Activated T-cell treated with anti-CD3 and anti-CD28 coated beads, Interleukin-2, amount 50 U/mL, for 1 hour (primary cell): ENCODE measurements around the gene CISD1.
A peak's percentile ranks its signal among the peaks of the same experiment; 100 is the strongest.

Source experiments
- DNase-seq: peaks from one replicate; pipeline ENCODE4 v3.0.0-alpha.2; 2020

CISD1 gene

DNA sequence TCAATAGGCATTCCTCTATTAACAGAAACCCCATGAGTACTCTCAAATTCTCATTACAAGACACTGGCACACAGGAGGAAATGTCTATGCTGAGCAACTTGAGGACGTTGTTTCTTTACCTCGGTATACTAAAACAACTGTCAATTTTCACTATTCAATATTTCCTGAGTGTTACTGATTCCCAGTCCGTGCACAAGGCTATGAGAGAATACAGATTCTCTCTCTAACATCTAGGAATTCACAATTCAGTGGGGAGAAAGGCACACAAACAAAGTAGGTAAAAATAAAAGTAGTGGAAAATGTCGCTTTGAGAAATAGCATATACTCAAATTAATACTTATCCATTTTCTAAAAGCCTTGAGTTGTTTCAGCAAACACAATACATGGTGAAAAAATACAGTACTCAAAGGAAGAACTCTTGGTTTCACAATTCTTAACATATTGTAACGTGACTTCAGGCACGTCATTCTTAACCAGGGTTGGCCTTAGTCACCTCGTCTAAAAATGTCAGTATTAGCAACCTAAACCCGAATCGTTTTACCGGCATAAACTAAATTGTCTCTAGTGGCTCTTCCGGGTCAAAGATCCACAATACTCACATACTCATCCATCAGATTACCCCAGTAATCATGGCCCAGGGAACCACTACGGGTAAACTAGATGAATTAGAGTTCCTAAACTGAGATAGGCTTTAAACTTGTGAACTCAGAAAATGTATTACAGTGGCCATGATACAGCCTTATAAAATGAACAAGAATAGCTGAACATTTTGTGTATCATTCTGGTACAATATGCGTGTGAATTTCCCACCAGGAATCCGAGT is 2.7 kb upstream of the CISD1 start:
- no peak for DNase-seq

DNA sequence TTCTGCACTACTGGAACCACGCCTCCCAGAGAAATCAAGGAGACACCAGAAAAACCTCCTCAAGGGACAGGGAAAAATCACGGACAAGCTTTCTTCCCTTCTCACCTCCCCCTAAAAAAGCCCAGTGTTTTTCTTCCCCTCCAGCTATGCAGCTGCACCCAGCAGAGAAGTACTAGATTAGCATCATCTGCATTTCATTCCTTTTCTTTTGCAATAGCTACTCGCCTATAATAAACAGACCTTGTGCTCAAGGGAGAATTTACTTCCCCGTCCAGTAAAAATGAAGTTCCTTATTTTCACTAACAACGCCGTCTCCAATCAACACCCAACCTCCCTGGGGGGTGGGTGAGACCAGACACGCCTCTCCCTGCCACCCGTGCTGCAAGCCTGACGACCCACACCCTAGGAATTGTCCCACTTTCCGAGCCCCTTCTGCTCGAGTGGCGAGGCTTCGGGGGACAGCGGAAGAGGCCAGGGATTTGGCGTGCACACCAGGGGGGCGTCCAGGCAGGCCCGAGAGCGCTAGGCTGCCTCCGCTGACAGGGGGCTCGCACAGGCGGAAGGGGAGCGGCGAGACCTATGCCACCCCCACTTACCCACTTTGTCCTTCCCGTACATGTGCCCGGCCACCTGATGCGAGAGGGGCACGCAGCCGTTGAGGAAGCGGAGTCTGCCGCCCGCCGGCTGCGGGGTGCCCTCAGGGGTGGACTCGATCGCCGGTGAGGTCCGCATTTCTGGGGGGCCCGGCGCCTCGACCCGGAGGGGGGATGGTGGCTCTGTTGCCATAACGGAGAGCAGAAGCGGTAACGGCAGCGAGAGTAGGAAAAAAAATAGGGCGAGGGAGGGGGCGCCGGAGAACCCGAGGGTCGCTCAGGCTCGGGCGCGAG is 1.9 kb upstream of the CISD1 start:
- peak; percentile 43 for DNase-seq

DNA sequence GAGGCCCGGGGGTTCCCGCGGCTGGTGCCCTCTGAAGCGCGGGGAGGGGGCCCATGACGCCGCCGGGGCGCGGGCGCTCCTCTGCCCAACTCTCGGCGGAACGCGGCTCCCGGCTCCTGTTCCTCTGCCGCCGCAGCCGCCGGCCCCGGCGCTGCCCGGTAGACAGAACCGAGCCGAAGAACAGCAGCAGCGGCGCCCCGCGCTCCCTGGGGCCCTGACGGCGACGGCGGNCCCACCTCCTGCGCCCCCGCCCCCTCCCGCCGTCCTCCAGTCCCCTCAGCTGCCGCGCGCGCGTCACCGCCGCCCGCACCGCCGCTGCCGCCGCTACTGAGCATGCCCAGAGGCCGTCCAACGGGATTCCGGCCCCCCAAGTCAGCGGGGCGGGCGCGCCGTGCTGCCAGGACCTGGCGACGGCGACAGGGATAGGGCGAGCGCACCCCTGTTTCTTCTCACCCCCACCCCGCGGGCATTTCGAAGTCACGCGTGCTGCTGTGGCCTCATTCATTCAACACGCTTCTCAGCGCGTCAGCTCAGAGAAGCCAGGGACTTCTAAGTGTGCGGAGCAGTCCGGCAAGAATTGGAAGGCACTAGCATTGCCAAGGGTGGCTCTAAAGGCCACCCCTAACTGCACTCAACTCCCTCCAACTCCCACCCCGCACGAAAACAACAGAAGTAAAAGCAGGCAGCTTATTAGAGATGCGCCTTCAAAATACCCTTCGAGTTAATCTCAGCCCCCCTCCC is 1.1 kb upstream of the CISD1 start, which contains the start of gene IPMK:
Gene IPMK (minus strand): TSS at position 182 of the 741 bp plus-strand sequence. CDS start 283 bp downstream, outside the sequence.
- peak; percentile 96 for DNase-seq

DNA sequence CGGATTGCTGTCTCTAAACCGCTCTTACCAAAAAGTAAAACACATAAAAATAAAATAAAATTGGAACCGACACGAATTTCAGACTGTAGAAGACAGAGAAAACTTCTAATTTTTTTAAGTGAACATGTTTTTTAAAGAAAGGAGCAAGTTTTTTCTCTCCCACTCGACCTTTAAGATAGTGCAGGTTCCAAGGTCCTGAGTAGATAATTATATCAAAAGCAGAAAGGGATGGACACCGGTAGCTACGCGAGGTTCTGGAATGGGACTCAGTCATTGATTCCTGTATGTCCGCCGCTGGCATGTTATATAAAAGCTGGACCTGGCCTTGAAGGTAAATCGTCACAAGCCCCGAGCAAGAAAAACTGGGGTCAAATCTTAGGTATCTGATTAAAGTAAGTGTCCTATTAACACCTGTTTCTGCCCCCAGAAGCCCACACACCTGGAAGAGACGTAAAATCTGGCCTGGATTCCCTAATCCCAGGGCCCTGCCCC is 462 bp upstream of the CISD1 start:
- DNase-seq = no peak

DNA sequence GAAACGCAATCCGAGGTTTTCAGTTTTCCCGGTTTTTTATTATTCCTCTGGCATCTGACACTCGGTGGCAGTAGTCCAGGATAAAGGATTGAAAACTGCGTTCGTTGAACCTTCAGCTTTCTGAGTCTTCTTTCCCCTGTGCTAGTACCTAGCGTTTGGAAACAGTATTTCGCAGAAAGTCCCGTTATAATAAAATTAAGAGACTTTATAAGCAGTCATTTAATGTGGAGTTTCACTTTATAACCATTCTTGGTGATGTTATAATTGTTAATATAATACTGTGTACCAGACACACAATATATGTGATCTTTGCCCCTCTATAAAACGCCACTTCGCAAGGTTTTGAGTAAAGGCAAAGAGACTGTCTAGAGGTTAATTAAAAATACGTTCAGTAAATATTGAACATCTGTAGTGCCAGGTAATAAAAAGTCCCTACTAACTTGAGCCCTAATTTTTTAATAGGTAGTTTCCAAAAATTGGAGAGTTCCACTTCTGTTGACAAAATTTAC is 874 bp downstream of the CISD1 start:
- DNase-seq = no peak

DNA sequence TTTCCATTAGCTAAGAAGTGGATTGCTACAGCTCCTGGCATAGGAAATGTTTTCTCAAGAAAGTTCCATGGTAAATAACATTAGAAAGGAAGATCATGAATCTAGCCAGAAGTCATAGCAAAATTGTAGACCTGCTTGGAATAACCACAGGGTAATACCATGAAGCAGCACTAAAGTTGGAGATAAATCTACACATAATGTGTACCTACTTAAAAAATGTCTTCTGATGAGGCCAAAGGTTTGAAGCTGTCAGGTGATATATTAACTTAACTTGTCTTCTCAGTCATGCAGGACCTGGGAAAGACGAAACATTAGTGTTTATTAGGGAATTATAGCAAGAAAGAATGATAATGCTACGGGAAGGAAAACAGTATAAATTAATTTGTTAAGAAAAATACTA is 6.3 kb downstream of the CISD1 start:
- no peak for DNase-seq

DNA sequence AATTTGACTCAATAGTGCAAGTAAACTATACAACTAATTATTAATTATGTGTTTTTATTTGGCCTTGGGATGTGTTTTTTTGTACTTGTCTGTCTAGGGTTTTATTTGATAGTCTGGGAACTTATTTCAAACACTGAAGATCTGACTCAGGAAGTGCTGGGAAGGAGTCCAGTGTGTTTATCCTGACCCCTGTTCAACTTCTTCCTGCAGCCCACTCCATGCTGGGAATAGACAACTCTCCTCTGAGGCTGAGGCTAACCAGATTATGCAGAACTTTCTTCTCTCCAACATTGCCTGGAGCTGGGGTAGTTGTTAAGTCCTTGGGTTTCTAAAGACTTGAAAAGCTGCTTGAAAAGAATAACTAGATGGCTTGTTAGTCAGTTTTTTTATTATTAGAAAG is 6.9 kb downstream of the CISD1 start:
- DNase-seq = no peak

DNA sequence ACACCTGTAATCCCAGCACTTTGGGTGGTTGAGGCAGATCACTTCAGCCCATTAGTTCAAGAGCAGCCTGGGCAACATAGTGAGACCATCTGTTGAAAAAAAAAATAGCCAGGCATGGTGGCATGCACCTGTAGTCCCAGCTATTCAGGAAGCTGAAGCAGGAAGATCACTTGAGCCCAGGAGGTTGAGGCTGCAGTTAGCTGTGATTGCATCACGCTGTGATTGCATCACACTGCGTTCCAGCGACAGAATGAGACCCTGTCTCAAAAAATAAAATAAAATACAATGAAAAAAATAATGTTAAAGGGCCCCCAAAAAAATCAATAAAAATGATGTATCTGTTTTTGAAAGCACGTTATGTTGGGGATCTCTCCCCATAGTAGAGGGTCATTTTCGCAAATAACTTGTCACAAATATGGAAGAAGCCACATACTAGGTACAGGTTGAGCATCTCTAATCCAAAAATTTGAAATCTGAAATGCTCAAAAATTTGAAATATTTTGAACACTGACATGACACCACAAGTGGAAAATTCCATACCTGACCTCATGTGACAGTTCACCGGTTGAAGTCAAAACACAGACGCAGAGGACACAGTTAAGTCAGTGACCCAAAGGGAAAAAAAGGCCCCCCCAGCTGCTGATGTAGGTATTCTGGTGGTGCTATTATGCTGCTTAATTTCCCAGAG is 9.5 kb downstream of the CISD1 start:
- no peak for DNase-seq

DNA sequence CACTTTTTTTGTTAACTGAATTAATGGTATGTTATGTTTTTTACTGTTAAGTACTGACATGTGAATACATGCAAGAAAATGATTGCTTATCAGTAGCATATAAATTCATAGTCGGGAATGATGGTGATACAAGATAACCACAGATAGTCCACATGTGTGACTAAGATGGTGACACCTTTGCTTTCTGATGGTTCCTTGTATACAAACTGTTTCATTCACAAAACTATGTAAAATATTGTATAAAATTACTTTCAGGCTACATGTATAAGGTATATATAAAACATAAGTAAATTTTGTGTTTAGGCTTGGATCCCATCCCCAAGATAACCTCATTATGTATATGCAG is 10.0 kb downstream of the CISD1 start:
- no peak for DNase-seq

DNA sequence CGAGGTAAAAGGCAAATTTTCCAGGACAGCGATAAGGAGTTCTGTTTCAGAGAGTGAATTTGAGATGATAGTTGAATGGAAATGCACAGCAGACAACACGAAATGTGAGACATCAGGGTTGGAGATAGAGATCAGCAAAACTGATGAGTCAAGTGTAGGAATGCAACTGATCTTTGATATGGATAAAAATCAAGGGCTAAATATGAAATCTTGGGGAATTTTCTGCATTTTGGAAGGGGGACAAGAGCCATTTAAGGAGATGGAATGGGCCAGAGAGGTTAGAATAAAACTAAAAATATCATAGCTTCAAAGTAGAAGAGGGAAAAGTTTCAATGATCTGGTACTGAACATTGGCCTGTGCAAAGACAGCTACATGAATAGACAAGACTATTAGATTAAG is 11.5 kb downstream of the CISD1 start:
- DNase-seq = no peak

DNA sequence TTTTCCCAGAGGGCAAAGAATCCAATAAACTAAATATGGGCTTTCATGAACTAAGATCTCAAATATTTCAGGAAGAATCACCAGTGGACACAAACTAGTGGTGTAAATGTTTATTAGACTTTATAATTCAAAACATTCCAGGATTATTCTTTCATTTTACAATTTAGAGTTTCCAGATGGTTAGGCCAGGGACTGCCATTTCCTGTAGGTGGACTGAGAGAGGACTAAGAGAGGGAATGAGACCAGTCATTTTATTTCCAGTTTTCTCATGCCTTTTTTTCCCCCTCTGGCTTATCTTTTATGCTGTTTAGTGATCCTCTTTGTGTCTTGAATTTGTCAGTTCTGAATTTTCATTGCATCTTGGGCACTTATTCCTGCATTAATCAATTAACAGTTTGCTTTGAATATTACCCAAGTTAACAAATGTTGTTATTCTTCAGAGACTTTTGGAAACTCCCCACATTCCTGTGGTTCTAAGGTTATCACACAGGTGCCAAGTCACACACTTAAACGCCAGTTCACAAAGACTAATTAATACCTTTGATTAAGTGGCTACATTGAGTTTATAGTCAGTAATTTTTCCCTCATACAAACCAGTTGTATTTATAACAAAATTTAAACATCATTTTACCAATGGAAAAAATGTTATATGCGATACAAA is 12.3 kb downstream of the CISD1 start:
- no peak for DNase-seq

DNA sequence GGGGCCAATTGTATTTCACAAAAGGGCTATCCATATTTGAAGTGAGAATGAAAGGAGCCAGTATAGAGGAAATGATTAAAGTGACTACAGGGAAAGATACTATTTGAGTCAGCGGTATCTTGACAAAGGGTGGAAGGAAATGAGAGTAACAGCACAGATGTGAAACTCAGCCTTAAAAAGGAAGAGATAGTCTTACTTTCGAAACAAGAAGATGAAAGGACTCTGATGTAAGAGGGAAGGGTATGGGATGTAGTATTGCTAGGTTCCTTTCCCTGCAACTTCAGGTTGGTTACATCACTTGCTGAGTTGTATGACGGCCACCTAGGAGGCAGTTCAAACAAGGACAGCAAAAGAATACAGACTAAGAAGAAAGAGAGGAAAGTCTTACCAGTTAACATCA is 13.7 kb downstream of the CISD1 start:
- DNase-seq = no peak

DNA sequence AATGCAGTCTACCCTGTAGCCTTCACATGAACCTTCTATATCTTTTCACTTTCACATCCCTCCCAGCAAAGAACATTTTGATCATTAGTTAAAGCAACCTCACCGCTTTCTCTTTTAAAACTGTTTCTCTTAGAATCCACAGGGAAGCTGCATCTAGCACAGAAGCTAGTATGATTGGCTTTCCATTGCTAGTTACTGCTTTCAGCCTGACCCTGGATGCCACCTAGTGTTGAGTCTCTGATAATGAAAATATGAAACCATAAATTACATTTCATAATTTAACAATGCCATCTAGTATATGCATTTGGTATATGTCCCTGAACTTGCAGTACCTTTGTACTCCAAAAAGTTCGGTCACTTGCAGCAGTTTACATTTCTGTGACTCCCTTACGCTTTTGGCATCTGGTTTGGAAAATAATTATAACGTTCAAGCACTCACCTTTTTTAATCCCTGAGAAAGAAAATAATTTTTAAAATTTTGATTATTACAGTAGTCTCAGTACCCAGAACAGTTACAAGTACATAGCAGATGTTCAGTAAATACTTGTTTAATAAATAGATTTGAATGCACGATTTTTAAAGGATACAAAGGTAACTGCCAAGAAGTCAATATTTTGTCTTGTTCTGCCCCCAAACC is 22.7 kb downstream of the CISD1 start:
- no peak for DNase-seq

DNA sequence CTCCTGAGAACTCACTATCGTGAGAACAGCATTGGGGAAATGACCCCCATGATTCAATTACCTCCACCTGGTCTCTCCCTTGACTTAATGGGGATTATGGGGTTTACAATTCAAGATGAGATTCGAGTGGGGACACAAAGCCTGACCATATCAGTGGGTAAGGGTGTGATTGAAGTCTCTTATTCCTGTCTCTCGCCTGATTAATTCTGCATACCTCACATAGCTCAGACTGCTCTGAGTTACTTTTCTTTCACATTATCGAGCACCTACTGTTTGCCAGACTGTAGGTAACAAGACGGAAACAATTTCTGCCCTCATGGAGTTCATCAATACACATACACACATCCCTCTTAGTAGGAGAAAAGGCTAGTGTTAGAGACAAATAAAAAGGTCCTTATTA is 25.0 kb downstream of the CISD1 start:
- DNase-seq = no peak

DNA sequence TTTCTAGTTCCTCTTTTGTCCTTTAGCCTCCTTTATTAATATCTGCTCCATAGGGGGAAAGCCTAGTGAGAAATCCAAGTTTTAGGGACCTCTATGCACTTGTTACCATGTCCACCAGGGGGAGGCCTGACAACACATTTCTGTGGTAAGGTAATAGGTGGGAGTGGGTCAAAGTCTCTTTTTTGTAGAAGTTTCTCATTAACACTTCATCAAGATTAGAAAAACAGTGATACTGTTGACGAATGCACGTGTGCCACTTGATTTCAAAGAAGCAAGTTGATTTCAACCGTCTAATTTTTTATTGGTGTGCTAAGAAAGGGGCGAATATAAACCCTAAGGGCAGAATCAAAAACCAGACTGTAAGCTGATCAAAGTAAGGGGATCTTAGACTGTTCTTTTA is 30.6 kb downstream of the CISD1 start:
- DNase-seq = peak; percentile 53

DNA sequence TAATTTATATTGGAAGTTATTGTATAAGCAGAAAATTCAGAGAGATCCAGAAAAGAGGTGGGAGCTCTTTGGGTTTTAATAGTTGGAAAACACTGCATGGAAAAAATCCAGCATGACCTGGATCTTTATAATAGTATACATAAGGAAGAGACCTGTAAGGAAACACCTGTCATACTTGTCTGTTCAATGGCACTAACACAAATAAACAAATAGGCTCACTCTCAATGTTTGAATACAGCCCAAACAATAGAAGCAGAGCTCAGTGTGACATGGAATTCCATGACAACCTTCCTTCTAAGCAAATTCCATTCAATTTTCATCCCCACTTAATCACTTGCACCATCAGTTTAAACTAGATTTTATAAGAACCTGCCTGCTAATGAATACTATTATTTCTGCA is 31.7 kb downstream of the CISD1 start:
- DNase-seq = no peak

DNA sequence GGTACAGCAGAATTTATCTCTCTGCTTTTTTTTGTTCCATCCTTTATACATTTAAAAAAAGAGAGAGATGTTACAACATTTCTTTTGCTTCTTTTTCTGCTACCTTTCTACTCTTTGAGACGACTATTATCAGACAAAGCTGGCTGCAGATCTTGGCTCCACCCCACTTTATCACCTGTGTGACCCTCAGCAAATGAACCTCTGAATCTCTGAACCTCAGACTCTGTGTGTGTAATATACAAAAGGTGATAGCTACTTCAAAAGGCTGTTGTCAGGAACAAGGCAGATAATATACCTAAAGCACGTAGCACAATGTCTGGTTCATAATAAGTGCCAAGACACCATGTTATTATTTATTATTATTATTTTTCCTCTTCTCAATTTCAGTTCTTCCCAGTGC is 33.3 kb downstream of the CISD1 start:
- no peak for DNase-seq

DNA sequence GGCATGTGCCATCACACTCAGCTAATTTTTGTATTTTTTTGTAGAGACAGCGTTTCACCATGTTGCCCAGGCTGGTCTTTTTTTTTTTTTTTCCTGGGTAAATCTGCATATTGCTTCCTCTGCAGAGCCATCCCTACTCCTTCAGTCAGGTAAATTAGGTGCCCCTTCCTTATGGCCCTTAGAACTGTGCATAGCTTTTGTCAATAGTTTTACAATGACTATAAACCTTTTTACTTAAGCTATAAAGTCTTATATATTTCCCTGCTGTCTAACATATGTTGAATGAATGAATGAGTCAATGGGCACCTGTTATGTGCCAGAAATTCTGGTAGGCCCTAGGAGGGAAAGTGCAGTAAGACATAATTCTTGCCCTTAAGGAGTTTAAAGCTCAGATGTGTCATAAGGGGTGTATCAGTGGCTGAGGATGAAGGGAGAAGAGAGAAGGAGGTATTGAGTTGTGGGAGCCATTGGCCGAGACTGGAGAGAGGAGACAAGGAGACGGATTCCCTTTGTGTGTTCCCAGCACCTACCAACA is 35.2 kb downstream of the CISD1 start:
- no peak for DNase-seq

DNA sequence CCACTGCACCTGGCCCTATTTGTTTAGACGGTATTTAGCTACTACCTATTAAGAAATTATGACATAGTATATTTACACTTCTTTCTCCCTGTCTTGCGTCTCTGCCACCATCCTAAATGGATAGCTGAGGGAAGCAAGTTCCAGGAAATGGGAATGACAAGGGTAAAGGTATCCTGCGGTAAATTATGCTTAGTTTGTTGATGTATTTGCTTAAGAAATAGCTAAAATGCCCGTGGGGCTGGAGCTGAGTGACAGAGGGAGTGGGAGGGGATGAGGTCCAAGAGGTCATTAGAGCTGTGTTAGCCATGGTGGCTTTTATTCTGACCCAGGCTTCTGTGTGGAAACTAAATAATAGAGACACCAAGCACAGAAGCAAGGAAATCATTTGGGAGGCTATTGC is 36.9 kb downstream of the CISD1 start:
- DNase-seq = no peak

DNA sequence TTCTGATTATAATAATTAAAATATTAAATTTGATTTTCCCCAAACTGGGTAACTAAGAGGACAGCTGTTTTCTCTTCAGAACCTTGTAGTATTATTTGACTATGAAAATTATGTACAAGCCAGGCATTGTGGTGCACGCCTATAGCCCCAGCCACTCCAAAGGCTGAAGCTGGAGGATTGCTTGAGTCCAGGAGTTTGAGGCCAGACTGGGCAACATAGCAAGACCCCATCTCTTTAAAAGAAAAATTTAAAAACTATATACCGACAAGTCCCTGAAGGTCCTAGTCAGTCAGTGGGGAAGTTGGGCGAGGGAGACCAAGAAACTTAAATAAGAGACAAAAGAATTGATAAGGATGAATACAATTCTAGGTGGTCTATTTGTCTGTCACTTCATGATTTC is 38.7 kb downstream of the CISD1 start:
- DNase-seq = no peak

DNA sequence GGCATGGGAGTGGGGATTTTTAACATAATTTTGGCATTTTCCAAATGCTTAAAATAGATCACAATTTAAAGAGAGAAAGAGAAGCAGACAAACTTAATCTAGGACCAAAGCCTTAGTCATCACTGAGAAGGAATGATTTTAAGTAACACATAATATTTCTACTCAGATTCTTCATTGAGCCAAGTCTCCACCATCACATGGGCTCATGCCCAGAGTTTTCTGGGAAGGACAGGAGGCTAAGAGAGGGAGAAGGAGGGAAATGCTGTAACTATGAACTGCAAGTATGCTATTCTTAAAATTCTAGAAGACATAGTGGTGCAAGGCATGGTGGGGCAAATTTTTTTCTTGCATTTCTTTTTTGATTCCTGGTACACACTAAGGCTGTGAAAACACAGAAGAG is 42.1 kb downstream of the CISD1 start:
- no peak for DNase-seq
